NB4 (cell line): Measurements from ENCODE around the gene PDHA2.

ENCODE experiments used
- DNase-seq: peaks from one replicate; pipeline ENCODE4 v3.0.0; 2010; ENCODE audit warnings: low read depth
- H3K4me3 ChIP-seq: one replicate; pipeline ENCODE4 v1.5.1; 2011; ENCODE audit warnings: mild to moderate bottlenecking, low read depth, low read length, moderate library complexity
- MYC ChIP-seq: IDR thresholded peaks from 2 replicates; pipeline ENCODE4 v1.6.1; 2011; ENCODE audit warnings: low read depth, low read length
- POLR2A ChIP-seq: IDR thresholded peaks from 2 replicates; pipeline ENCODE4 v1.6.1; 2011; ENCODE audit warnings: mild to moderate bottlenecking; ENCODE audit not compliant: insufficient read length; ENCODE audit errors: extremely low read depth
- TF ChIP-seq, protein P1 (sequence below): IDR thresholded peaks from 2 replicates; pipeline ENCODE4 v1.6.1; 2011; ENCODE audit warnings: low read depth, low read length
- TF ChIP-seq, protein P2 (sequence below): IDR thresholded peaks from one replicate; pipeline ENCODE4 v1.5.1; 2012; ENCODE audit warnings: low read depth, low read length

The PDHA2 gene

DNA sequence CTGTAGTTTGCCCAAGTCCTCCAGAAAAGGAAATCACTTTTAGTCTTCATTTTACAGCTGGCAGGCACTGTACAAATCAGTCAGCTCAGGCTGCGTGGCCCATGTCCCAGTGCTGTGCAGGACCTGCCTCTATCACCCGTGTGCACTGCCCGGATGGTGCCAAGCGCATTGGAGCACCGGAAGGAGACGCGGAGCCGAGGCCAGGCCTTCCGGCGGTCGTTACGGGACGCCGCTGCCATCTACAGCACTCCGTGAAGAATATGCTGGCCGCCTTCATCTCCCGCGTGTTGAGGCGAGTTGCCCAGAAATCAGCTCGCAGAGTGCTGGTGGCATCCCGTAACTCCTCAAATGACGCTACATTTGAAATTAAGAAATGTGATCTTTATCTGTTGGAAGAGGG, at the start of gene PDHA2:
PDHA2 (plus strand) TSS at position 203 of the 400 bp plus-strand sequence; CDS start at position 261, 58 bp downstream.
- no peak for DNase-seq
- TF ChIP-seq POLR2A (no peak), MYC (no peak)
- TF ChIP-seq, protein P1, sequence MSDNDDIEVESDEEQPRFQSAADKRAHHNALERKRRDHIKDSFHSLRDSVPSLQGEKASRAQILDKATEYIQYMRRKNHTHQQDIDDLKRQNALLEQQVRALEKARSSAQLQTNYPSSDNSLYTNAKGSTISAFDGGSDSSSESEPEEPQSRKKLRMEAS, result no peak
- TF ChIP-seq, protein P2, sequence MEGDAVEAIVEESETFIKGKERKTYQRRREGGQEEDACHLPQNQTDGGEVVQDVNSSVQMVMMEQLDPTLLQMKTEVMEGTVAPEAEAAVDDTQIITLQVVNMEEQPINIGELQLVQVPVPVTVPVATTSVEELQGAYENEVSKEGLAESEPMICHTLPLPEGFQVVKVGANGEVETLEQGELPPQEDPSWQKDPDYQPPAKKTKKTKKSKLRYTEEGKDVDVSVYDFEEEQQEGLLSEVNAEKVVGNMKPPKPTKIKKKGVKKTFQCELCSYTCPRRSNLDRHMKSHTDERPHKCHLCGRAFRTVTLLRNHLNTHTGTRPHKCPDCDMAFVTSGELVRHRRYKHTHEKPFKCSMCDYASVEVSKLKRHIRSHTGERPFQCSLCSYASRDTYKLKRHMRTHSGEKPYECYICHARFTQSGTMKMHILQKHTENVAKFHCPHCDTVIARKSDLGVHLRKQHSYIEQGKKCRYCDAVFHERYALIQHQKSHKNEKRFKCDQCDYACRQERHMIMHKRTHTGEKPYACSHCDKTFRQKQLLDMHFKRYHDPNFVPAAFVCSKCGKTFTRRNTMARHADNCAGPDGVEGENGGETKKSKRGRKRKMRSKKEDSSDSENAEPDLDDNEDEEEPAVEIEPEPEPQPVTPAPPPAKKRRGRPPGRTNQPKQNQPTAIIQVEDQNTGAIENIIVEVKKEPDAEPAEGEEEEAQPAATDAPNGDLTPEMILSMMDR, result no peak
- no peak within 1 kb of the TSS for H3K4me3 ChIP-seq

DNA sequence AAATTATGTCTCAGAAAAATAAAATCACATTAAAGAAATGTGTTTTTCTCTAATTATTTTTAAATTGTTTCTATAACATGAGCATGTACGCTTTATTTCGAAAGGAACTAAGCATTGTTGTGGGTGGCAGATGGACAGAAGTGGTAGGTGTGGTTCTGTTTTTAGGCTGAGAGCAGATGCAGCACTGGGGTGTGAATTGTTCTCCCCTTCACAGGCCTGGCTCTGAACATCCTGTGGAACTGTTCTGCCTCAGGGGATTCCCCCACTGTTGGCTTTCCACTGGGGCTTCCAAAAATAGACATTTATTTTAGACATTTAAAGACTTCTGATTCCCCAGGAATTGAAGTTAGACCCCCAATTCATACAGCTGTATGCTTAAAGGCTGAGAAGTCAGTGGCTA, 41.9 kb upstream of the PDHA2 start:
- no peak for DNase-seq
- TF ChIP-seq, protein P1, result no peak
- TF ChIP-seq POLR2A (no peak), MYC (no peak)
- TF ChIP-seq, protein P2, result no peak
- H3K4me3 ChIP-seq, result no peak overlapping the region

DNA sequence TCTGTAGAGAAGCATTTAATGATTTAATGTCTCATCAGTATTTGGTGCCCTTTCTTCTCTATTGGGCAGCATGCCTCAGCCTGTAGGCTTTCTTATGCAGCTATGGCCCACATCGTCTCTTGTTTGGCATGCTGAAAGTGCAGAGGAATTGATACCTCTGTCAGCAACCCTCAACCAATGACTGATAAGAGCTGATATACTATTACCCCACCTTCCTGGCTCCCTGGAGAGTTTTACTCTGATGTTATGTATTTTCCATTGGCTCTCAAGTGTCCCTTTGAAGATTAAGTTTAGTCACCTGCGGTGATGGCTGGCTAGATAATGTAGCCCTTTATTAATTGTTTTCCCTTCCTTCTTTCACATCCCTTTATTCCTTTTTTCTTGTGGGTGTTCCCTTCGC, 41.2 kb upstream of the PDHA2 start:
- DNase-seq, result no peak
- H3K4me3 ChIP-seq, result no peak overlapping the region
- no peak for TF ChIP-seq MYC
- TF ChIP-seq, protein P1, result no peak
- TF ChIP-seq, protein P2, result no peak
- no peak for TF ChIP-seq POLR2A

DNA sequence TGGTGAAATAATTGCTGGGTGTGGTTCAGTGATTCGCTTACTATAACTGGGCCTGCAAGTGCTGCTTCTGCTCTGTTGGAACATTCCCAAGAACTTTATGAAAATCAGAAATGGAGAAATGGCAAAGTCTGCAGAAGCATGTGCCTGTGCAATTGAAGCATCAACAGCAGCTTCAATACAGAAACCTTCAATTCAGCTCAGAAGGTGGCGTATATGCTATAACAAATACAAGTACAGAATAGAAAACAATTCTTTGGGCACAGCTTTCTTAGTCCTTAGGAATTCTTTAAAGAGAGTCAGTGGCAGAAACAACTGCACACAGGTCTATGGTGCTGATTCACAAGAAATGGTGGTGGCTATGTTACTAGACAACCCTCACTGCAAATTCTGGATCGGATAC, 18.0 kb upstream of the PDHA2 start:
- TF ChIP-seq, protein P1, result no peak
- TF ChIP-seq POLR2A, result no peak
- TF ChIP-seq MYC, result no peak
- TF ChIP-seq, protein P2, result no peak
- H3K4me3 ChIP-seq, result no peak overlapping the region
- no peak for DNase-seq

DNA sequence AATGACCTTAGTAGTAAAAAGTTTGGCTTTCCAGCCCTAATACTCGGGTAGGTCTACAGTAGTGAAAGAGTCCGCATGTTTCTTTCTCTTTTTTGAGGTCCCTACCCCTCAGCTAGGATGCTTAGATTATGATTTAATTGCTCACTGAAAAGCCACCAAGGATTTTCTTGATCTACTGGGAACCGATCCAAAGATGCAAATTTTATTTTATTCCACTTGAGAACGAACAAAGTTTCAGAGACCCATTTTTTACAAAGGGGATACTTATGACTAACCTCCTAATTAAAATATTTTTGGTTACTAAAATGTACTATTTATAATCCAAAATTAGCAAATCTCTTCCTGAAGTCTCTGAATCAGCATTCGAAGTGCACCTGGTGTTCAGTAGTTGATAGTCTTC, 14.3 kb upstream of the PDHA2 start:
- DNase-seq, result no peak
- no peak overlapping the region for H3K4me3 ChIP-seq
- TF ChIP-seq, protein P1, result no peak
- TF ChIP-seq, protein P2, result no peak
- TF ChIP-seq MYC (no peak), POLR2A (no peak)

DNA sequence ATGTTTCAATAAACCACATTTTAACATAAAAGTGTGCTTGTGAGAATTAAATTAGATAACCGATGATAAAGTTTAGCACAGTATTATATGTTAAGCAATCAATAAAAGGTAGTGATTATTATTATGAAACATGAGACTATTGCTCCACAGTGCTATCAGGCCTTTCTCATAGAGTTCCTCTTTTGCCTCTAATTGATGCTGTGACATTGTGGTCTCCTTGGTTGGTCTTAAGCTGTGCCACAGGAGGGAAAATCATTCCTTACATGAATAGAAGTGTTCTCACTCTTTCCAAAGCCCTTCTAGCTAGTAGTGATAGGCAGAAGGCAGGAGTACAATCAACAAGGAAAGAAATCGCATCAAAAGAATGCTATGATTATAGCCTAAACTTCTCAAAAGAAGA, 9.2 kb upstream of the PDHA2 start:
- peak; percentile 5 for DNase-seq

More for the DNA sequence above, 9.2 kb upstream of the PDHA2 start:
- TF ChIP-seq, protein P1, result no peak
- no peak for TF ChIP-seq MYC
- TF ChIP-seq POLR2A, result no peak
- TF ChIP-seq, protein P2, result no peak
- H3K4me3 ChIP-seq, result no peak overlapping the region
